Endothelial cell of umbilical vein (primary cell): ENCODE data around the gene BZW2.

ENCODE experiments used
- CTCF ChIP-seq, 2 donors: IDR thresholded peaks; 1 replicate in 1 of 2; 2 replicates in 1 of 2; pipeline ENCODE4 v1.5.1; 2011; ENCODE audit warnings: low read length in 2 of 2, mild to moderate bottlenecking in 2 of 2, moderate library complexity in 2 of 2, control low read depth in 1 of 2, inconsistent platforms in 1 of 2, low read depth in 1 of 2; ENCODE audit not compliant: insufficient read depth in 1 of 2; ENCODE audit errors: extremely low read depth in 1 of 2
- EZH2 ChIP-seq: IDR thresholded peaks from 2 replicates; pipeline ENCODE4 v1.6.1; 2012; ENCODE audit warnings: borderline replicate concordance, low read depth, mild to moderate bottlenecking, moderate library complexity, low read length, inconsistent platforms; ENCODE audit not compliant: severe bottlenecking
- FOS ChIP-seq: IDR thresholded peaks from 2 replicates; pipeline ENCODE4 v1.6.1; 2011; ENCODE audit warnings: mild to moderate bottlenecking, low read length, moderate library complexity, borderline replicate concordance; ENCODE audit not compliant: insufficient read depth
- JUN ChIP-seq: IDR thresholded peaks from 2 replicates; pipeline ENCODE4 v1.6.1; 2011; ENCODE audit warnings: borderline replicate concordance, low read depth; ENCODE audit not compliant: insufficient read length, insufficient read depth
- MAX ChIP-seq: IDR thresholded peaks from 2 replicates; pipeline ENCODE4 v1.6.1; 2011; ENCODE audit not compliant: insufficient read depth, insufficient read length
- MYC ChIP-seq: IDR thresholded peaks from one replicate; pipeline ENCODE4 v1.6.1; 2011; ENCODE audit warnings: mild to moderate bottlenecking, low read depth, low read length
- POLR2A ChIP-seq: IDR thresholded peaks from 2 replicates; pipeline ENCODE4 v1.6.1; 2012; ENCODE audit warnings: low read depth, mild to moderate bottlenecking, control low read depth, low read length
- POLR2AphosphoS5 ChIP-seq: IDR thresholded peaks from 2 replicates; pipeline ENCODE4 v1.6.1; 2012; ENCODE audit warnings: low read depth, mild to moderate bottlenecking, control low read depth, low read length, moderate library complexity; ENCODE audit not compliant: insufficient read depth

GRCh38 chr7:16644636-16645592, 1.1 kb upstream of the BZW2 start:
- TF ChIP-seq CTCF (IDR thresholded peaks at IDR 0.05; ENCODE audit: extremely low read depth in 1 of 2, insufficient read depth in 1 of 2, low read depth in 1 of 2, low read length in 2 of 2) (no peak), JUN (no peak), POLR2AphosphoS5 (no peak), EZH2 (no peak), MAX (no peak), FOS (no peak), POLR2A (no peak), MYC (no peak)
